H9 (cell line): Measurements from ENCODE around the gene SUPT3H. TPM values are rescaled to one million over a fixed set of nuclear protein-coding genes. Genes with fewer than 3 reads are reported as not detected.

Experiments
- DNase-seq: peaks from one replicate; pipeline ENCODE4 v3.0.0-alpha.2; 2017
- H2AFZ ChIP-seq: one replicate; pipeline ENCODE4 v1.6.1; 2013; ENCODE audit warnings: mild to moderate bottlenecking, low read length, control low read depth, moderate library complexity
- H2AK5ac ChIP-seq: 2 replicates; pipeline ENCODE4 v1.6.1; 2013; ENCODE audit warnings: low read length, control low read depth, mixed read lengths; ENCODE audit not compliant: insufficient read length
- H2BK120ac ChIP-seq: one replicate; pipeline ENCODE4 v1.6.1; 2013; ENCODE audit warnings: low read depth, mild to moderate bottlenecking, low read length, control low read depth, inconsistent platforms; ENCODE audit not compliant: poor library complexity, severe bottlenecking
- H2BK12ac ChIP-seq: 2 replicates; pipeline ENCODE4 v1.6.1; 2013; ENCODE audit warnings: low read length, control low read depth, mixed read lengths, low read depth; ENCODE audit not compliant: insufficient read length
- H2BK15ac ChIP-seq: 2 replicates; pipeline ENCODE4 v1.6.1; 2013; ENCODE audit warnings: low read depth, low read length, control low read depth
- H2BK20ac ChIP-seq: one replicate; pipeline ENCODE4 v1.6.1; 2013; ENCODE audit warnings: low read depth, mild to moderate bottlenecking, low read length, control low read depth, inconsistent platforms; ENCODE audit not compliant: poor library complexity, severe bottlenecking
- H2BK5ac ChIP-seq: 2 replicates; pipeline ENCODE4 v1.6.1; 2013; ENCODE audit warnings: low read length, control low read depth, mixed read lengths; ENCODE audit not compliant: insufficient read length
- H3K14ac ChIP-seq: 2 replicates; pipeline ENCODE4 v1.6.1; 2013; ENCODE audit warnings: low read length, control low read depth; ENCODE audit not compliant: insufficient read depth
- H3K18ac ChIP-seq: 2 replicates; pipeline ENCODE4 v1.6.1; 2013; ENCODE audit warnings: low read depth, mild to moderate bottlenecking, mixed read lengths, low read length, control low read depth; ENCODE audit not compliant: insufficient read length
- H3K23ac ChIP-seq: 2 replicates; pipeline ENCODE4 v1.6.1; 2013; ENCODE audit warnings: low read length, control low read depth, mixed read lengths, low read depth; ENCODE audit not compliant: insufficient read length
- H3K23me2 ChIP-seq: 2 replicates; pipeline ENCODE4 v1.6.1; 2013; ENCODE audit warnings: low read depth, mild to moderate bottlenecking, mixed read lengths, low read length, control low read depth; ENCODE audit not compliant: insufficient read length, poor library complexity, severe bottlenecking
- H3K27ac ChIP-seq: 2 replicates; pipeline ENCODE4 v1.5.1; 2013; ENCODE audit warnings: low read length, control low read depth, mixed read lengths, low read depth; ENCODE audit not compliant: insufficient read length
- H3K27me3 ChIP-seq: 2 replicates; pipeline ENCODE4 v1.6.1; 2013; ENCODE audit warnings: low read length, control low read depth, inconsistent platforms; ENCODE audit not compliant: insufficient read depth
- H3K4ac ChIP-seq: 2 replicates; pipeline ENCODE4 v1.6.1; 2013; ENCODE audit warnings: low read depth, mild to moderate bottlenecking, control low read depth, inconsistent platforms, low read length, moderate library complexity
- H3K4me1 ChIP-seq: 2 replicates; pipeline ENCODE4 v1.6.1; 2013; ENCODE audit warnings: low read length, control low read depth, inconsistent platforms; ENCODE audit not compliant: insufficient read depth
- H3K4me2 ChIP-seq: 2 replicates; pipeline ENCODE4 v1.6.1; 2013; ENCODE audit warnings: low read length, control low read depth, mixed read lengths; ENCODE audit not compliant: insufficient read length, insufficient read depth
- H3K56ac ChIP-seq: 2 replicates; pipeline ENCODE4 v1.6.1; 2013; ENCODE audit warnings: low read depth, mild to moderate bottlenecking, mixed read lengths, low read length, control low read depth; ENCODE audit not compliant: insufficient read length
- H3K79me1 ChIP-seq: 2 replicates; pipeline ENCODE4 v1.6.1; 2013; ENCODE audit warnings: low read depth, mild to moderate bottlenecking, moderate library complexity, low read length, control low read depth, inconsistent platforms; ENCODE audit not compliant: insufficient read depth, poor library complexity, severe bottlenecking
- H3K79me2 ChIP-seq: 2 replicates; pipeline ENCODE4 v1.6.1; 2013; ENCODE audit warnings: low read length, control low read depth, inconsistent platforms; ENCODE audit not compliant: insufficient read depth
- H3K9ac ChIP-seq: 2 replicates; pipeline ENCODE4 v1.6.1; 2013; ENCODE audit warnings: low read length, control low read depth, mixed read lengths; ENCODE audit not compliant: insufficient read length; ENCODE audit errors: extremely low read depth
- H3K9me3 ChIP-seq: one replicate; pipeline ENCODE4 v1.6.1; 2013; ENCODE audit warnings: low read depth, low read length, inconsistent platforms; ENCODE audit not compliant: control insufficient read depth
- H3T11ph ChIP-seq: one replicate; pipeline ENCODE4 v1.6.1; 2013; ENCODE audit warnings: mild to moderate bottlenecking, low read length, control low read depth, inconsistent platforms
- H4K20me1 ChIP-seq: one replicate; pipeline ENCODE4 v1.6.1; 2013; ENCODE audit not compliant: control insufficient read depth, insufficient read length, insufficient read depth
- H4K5ac ChIP-seq: 2 replicates; pipeline ENCODE4 v1.6.1; 2013; ENCODE audit warnings: low read depth, mild to moderate bottlenecking, mixed read lengths, low read length, control low read depth; ENCODE audit not compliant: insufficient read length
- H4K8ac ChIP-seq: replicated peaks from 2 replicates; pipeline ENCODE4 v1.6.1; 2013; ENCODE audit warnings: low read length, control low read depth, mixed read lengths, low read depth; ENCODE audit not compliant: insufficient read length
- H4K91ac ChIP-seq: 2 replicates; pipeline ENCODE4 v1.6.1; 2013; ENCODE audit warnings: low read depth, mild to moderate bottlenecking, moderate library complexity, mixed read lengths, low read length, control low read depth; ENCODE audit not compliant: insufficient read length
- H3K27ac Mint-ChIP-seq, 3 experiments: 2 replicates in 2 of 3; 3 replicates in 1 of 3; pipeline ENCODE4 v1.8.0; 2020 to 2021; ENCODE audit warnings: mixed read lengths in 3 of 3, mild to moderate bottlenecking in 1 of 3, moderate library complexity in 1 of 3
- H3K27me3 Mint-ChIP-seq: 2 replicates; pipeline ENCODE4 v1.8.0; 2021; ENCODE audit warnings: low read depth, mild to moderate bottlenecking, moderate library complexity, mixed read lengths
- H3K36me3 Mint-ChIP-seq, 3 experiments: 2 replicates in 2 of 3; 3 replicates in 1 of 3; pipeline ENCODE4 v1.8.0; 2020 to 2021; ENCODE audit warnings: low read depth in 3 of 3, mixed read lengths in 3 of 3; ENCODE audit not compliant: insufficient read depth in 1 of 3
- H3K4me1 Mint-ChIP-seq, 2 experiments: 2 replicates each; pipeline ENCODE4 v1.8.0; 2020; ENCODE audit warnings: mixed read lengths in 2 of 2
- H3K4me3 Mint-ChIP-seq, 2 experiments: 2 replicates in 1 of 2; 3 replicates in 1 of 2; pipeline ENCODE4 v1.8.0; 2020 to 2021; ENCODE audit warnings: mild to moderate bottlenecking in 2 of 2, mixed read lengths in 2 of 2, moderate library complexity in 1 of 2
- H3K9me3 Mint-ChIP-seq, 2 experiments: 2 replicates in 1 of 2; 3 replicates in 1 of 2; pipeline ENCODE4 v1.8.0; 2020; ENCODE audit warnings: mild to moderate bottlenecking in 2 of 2, mixed read lengths in 2 of 2, moderate library complexity in 1 of 2
- CTCF ChIP-seq: fragments of 200-600 bp; sonication (generic); conservative IDR thresholded peaks from 3 replicates; pipeline ENCODE4 v1.8.0; 2021; ENCODE audit warnings: antibody characterized with exemption, mild to moderate bottlenecking
- WGBS: extraction: QIAGEN DNeasy Blood & Tissue Kit; methylation state at CpG from one replicate; pipeline ENCODE4 v1.1.7; 2013; ENCODE audit warnings: missing lambda C conversion rate, low lambda C conversion rate, mixed read lengths; ENCODE audit not compliant: insufficient read length; ENCODE audit errors: extremely low coverage; 5-methylcytosine and 5-hydroxymethylcytosine counted together
- total RNA-seq: library from RNA; stranded (reverse); gene quantifications from 2 replicates; pipeline ENCODE4 v1.2.1, GENCODE V29; 2021

The SUPT3H gene
- total RNA-seq, 1 experiment from 2014 or later = 22.5 TPM

- H3K27ac ChIP-seq = no peak overlapping the region
- no peak overlapping the region for H2AFZ ChIP-seq
- no CpG with 5 or more reads among the region's 3 CpGs for WGBS
- H3K56ac ChIP-seq = no peak overlapping the region
- H2BK120ac ChIP-seq = no peak overlapping the region
- H3T11ph ChIP-seq = no peak overlapping the region
- H2BK5ac ChIP-seq = no peak overlapping the region
- no peaks in the 10 kb centered on the region for H3K23me2 ChIP-seq
- H2BK12ac ChIP-seq = no peak overlapping the region
- no peak overlapping the region for H3K9ac ChIP-seq
- H3K18ac ChIP-seq = no peak overlapping the region
- H2BK20ac ChIP-seq = no peak overlapping the region
- H3K4ac ChIP-seq = no peak overlapping the region
- no peak overlapping the region for H2AK5ac ChIP-seq
- H3K27me3 Mint-ChIP-seq = no peaks in the 10 kb centered on the region; the same call in 1 of the 2 replicates
- H3K36me3 Mint-ChIP-seq = peaks cover 0 to 6% (median 5%) of the 10 kb centered on the region in 3 experiments; a peak in 2 of 7 replicates
- no peak overlapping the region for H4K5ac ChIP-seq
- H3K23ac ChIP-seq = no peak overlapping the region
- H3K4me1 Mint-ChIP-seq = peaks cover 9 to 12% of the 10 kb centered on the region in 2 experiments
- no peak overlapping the region for H2BK15ac ChIP-seq
- H3K4me3 Mint-ChIP-seq = no peak overlapping the region
- H4K8ac ChIP-seq = no peak overlapping the region
- DNase-seq = no peak
- H3K4me2 ChIP-seq = no peak overlapping the region
- H3K9me3 ChIP-seq = no peaks in the 10 kb centered on the region
- no peak overlapping the region for H4K91ac ChIP-seq
- no peak for TF ChIP-seq CTCF
- no peak overlapping the region for H3K27ac Mint-ChIP-seq
- no peaks in the 10 kb centered on the region for H3K79me1 ChIP-seq
- no peaks in the 10 kb centered on the region for H4K20me1 ChIP-seq
- H3K27me3 ChIP-seq = no peaks in the 10 kb centered on the region
- H3K14ac ChIP-seq = no peak overlapping the region
- H3K79me2 ChIP-seq = no peaks in the 10 kb centered on the region
- H3K4me1 ChIP-seq = no peaks in the 10 kb centered on the region
- peaks cover 0 to 2% of the 10 kb centered on the region in 2 experiments; a peak in 1 of 5 replicates for H3K9me3 Mint-ChIP-seq
Measured at GRCh38 chr6:44782892-44783291, 594.8 kb downstream of the SUPT3H start.
